H9 (cell line): Measurements from ENCODE around the gene PRKCB. TPM values are rescaled to one million over a fixed set of nuclear protein-coding genes. Genes with fewer than 3 reads are reported as not detected.

Experiments
- DNase-seq: peaks from one replicate; pipeline ENCODE4 v3.0.0-alpha.2; 2017
- H2AFZ ChIP-seq: one replicate; pipeline ENCODE4 v1.6.1; 2013; ENCODE audit warnings: mild to moderate bottlenecking, low read length, control low read depth, moderate library complexity
- H2AK5ac ChIP-seq: 2 replicates; pipeline ENCODE4 v1.6.1; 2013; ENCODE audit warnings: low read length, control low read depth, mixed read lengths; ENCODE audit not compliant: insufficient read length
- H2BK120ac ChIP-seq: one replicate; pipeline ENCODE4 v1.6.1; 2013; ENCODE audit warnings: low read depth, mild to moderate bottlenecking, low read length, control low read depth, inconsistent platforms; ENCODE audit not compliant: poor library complexity, severe bottlenecking
- H2BK12ac ChIP-seq: 2 replicates; pipeline ENCODE4 v1.6.1; 2013; ENCODE audit warnings: low read length, control low read depth, mixed read lengths, low read depth; ENCODE audit not compliant: insufficient read length
- H2BK15ac ChIP-seq: 2 replicates; pipeline ENCODE4 v1.6.1; 2013; ENCODE audit warnings: low read depth, low read length, control low read depth
- H2BK20ac ChIP-seq: one replicate; pipeline ENCODE4 v1.6.1; 2013; ENCODE audit warnings: low read depth, mild to moderate bottlenecking, low read length, control low read depth, inconsistent platforms; ENCODE audit not compliant: poor library complexity, severe bottlenecking
- H2BK5ac ChIP-seq: 2 replicates; pipeline ENCODE4 v1.6.1; 2013; ENCODE audit warnings: low read length, control low read depth, mixed read lengths; ENCODE audit not compliant: insufficient read length
- H3K14ac ChIP-seq: 2 replicates; pipeline ENCODE4 v1.6.1; 2013; ENCODE audit warnings: low read length, control low read depth; ENCODE audit not compliant: insufficient read depth
- H3K18ac ChIP-seq: 2 replicates; pipeline ENCODE4 v1.6.1; 2013; ENCODE audit warnings: low read depth, mild to moderate bottlenecking, mixed read lengths, low read length, control low read depth; ENCODE audit not compliant: insufficient read length
- H3K23ac ChIP-seq: 2 replicates; pipeline ENCODE4 v1.6.1; 2013; ENCODE audit warnings: low read length, control low read depth, mixed read lengths, low read depth; ENCODE audit not compliant: insufficient read length
- H3K23me2 ChIP-seq: 2 replicates; pipeline ENCODE4 v1.6.1; 2013; ENCODE audit warnings: low read depth, mild to moderate bottlenecking, mixed read lengths, low read length, control low read depth; ENCODE audit not compliant: insufficient read length, poor library complexity, severe bottlenecking
- H3K27ac ChIP-seq: 2 replicates; pipeline ENCODE4 v1.5.1; 2013; ENCODE audit warnings: low read length, control low read depth, mixed read lengths, low read depth; ENCODE audit not compliant: insufficient read length
- H3K27me3 ChIP-seq: 2 replicates; pipeline ENCODE4 v1.6.1; 2013; ENCODE audit warnings: low read length, control low read depth, inconsistent platforms; ENCODE audit not compliant: insufficient read depth
- H3K4ac ChIP-seq: 2 replicates; pipeline ENCODE4 v1.6.1; 2013; ENCODE audit warnings: low read depth, mild to moderate bottlenecking, control low read depth, inconsistent platforms, low read length, moderate library complexity
- H3K4me1 ChIP-seq: 2 replicates; pipeline ENCODE4 v1.6.1; 2013; ENCODE audit warnings: low read length, control low read depth, inconsistent platforms; ENCODE audit not compliant: insufficient read depth
- H3K4me2 ChIP-seq: 2 replicates; pipeline ENCODE4 v1.6.1; 2013; ENCODE audit warnings: low read length, control low read depth, mixed read lengths; ENCODE audit not compliant: insufficient read length, insufficient read depth
- H3K56ac ChIP-seq: 2 replicates; pipeline ENCODE4 v1.6.1; 2013; ENCODE audit warnings: low read depth, mild to moderate bottlenecking, mixed read lengths, low read length, control low read depth; ENCODE audit not compliant: insufficient read length
- H3K79me1 ChIP-seq: 2 replicates; pipeline ENCODE4 v1.6.1; 2013; ENCODE audit warnings: low read depth, mild to moderate bottlenecking, moderate library complexity, low read length, control low read depth, inconsistent platforms; ENCODE audit not compliant: insufficient read depth, poor library complexity, severe bottlenecking
- H3K79me2 ChIP-seq: 2 replicates; pipeline ENCODE4 v1.6.1; 2013; ENCODE audit warnings: low read length, control low read depth, inconsistent platforms; ENCODE audit not compliant: insufficient read depth
- H3K9ac ChIP-seq: 2 replicates; pipeline ENCODE4 v1.6.1; 2013; ENCODE audit warnings: low read length, control low read depth, mixed read lengths; ENCODE audit not compliant: insufficient read length; ENCODE audit errors: extremely low read depth
- H3K9me3 ChIP-seq: one replicate; pipeline ENCODE4 v1.6.1; 2013; ENCODE audit warnings: low read depth, low read length, inconsistent platforms; ENCODE audit not compliant: control insufficient read depth
- H3T11ph ChIP-seq: one replicate; pipeline ENCODE4 v1.6.1; 2013; ENCODE audit warnings: mild to moderate bottlenecking, low read length, control low read depth, inconsistent platforms
- H4K20me1 ChIP-seq: one replicate; pipeline ENCODE4 v1.6.1; 2013; ENCODE audit not compliant: control insufficient read depth, insufficient read length, insufficient read depth
- H4K5ac ChIP-seq: 2 replicates; pipeline ENCODE4 v1.6.1; 2013; ENCODE audit warnings: low read depth, mild to moderate bottlenecking, mixed read lengths, low read length, control low read depth; ENCODE audit not compliant: insufficient read length
- H4K8ac ChIP-seq: replicated peaks from 2 replicates; pipeline ENCODE4 v1.6.1; 2013; ENCODE audit warnings: low read length, control low read depth, mixed read lengths, low read depth; ENCODE audit not compliant: insufficient read length
- H4K91ac ChIP-seq: 2 replicates; pipeline ENCODE4 v1.6.1; 2013; ENCODE audit warnings: low read depth, mild to moderate bottlenecking, moderate library complexity, mixed read lengths, low read length, control low read depth; ENCODE audit not compliant: insufficient read length
- H3K27ac Mint-ChIP-seq, 3 experiments: 2 replicates in 2 of 3; 3 replicates in 1 of 3; pipeline ENCODE4 v1.8.0; 2020 to 2021; ENCODE audit warnings: mixed read lengths in 3 of 3, mild to moderate bottlenecking in 1 of 3, moderate library complexity in 1 of 3
- H3K27me3 Mint-ChIP-seq: 2 replicates; pipeline ENCODE4 v1.8.0; 2021; ENCODE audit warnings: low read depth, mild to moderate bottlenecking, moderate library complexity, mixed read lengths
- H3K36me3 Mint-ChIP-seq, 3 experiments: 2 replicates in 2 of 3; 3 replicates in 1 of 3; pipeline ENCODE4 v1.8.0; 2020 to 2021; ENCODE audit warnings: low read depth in 3 of 3, mixed read lengths in 3 of 3; ENCODE audit not compliant: insufficient read depth in 1 of 3
- H3K4me1 Mint-ChIP-seq, 2 experiments: 2 replicates each; pipeline ENCODE4 v1.8.0; 2020; ENCODE audit warnings: mixed read lengths in 2 of 2
- H3K4me3 Mint-ChIP-seq, 2 experiments: 2 replicates in 1 of 2; 3 replicates in 1 of 2; pipeline ENCODE4 v1.8.0; 2020 to 2021; ENCODE audit warnings: mild to moderate bottlenecking in 2 of 2, mixed read lengths in 2 of 2, moderate library complexity in 1 of 2
- H3K9me3 Mint-ChIP-seq, 2 experiments: 2 replicates in 1 of 2; 3 replicates in 1 of 2; pipeline ENCODE4 v1.8.0; 2020; ENCODE audit warnings: mild to moderate bottlenecking in 2 of 2, mixed read lengths in 2 of 2, moderate library complexity in 1 of 2
- CTCF ChIP-seq: fragments of 200-600 bp; sonication (generic); conservative IDR thresholded peaks from 3 replicates; pipeline ENCODE4 v1.8.0; 2021; ENCODE audit warnings: antibody characterized with exemption, mild to moderate bottlenecking
- WGBS: extraction: QIAGEN DNeasy Blood & Tissue Kit; methylation state at CpG from one replicate; pipeline ENCODE4 v1.1.7; 2013; ENCODE audit warnings: missing lambda C conversion rate, low lambda C conversion rate, mixed read lengths; ENCODE audit not compliant: insufficient read length; ENCODE audit errors: extremely low coverage; 5-methylcytosine and 5-hydroxymethylcytosine counted together
- total RNA-seq: library from RNA; stranded (reverse); gene quantifications from 2 replicates; pipeline ENCODE4 v1.2.1, GENCODE V29; 2021

Gene PRKCB
- total RNA-seq, 1 experiment from 2014 or later, result 7.0 TPM

DNA sequence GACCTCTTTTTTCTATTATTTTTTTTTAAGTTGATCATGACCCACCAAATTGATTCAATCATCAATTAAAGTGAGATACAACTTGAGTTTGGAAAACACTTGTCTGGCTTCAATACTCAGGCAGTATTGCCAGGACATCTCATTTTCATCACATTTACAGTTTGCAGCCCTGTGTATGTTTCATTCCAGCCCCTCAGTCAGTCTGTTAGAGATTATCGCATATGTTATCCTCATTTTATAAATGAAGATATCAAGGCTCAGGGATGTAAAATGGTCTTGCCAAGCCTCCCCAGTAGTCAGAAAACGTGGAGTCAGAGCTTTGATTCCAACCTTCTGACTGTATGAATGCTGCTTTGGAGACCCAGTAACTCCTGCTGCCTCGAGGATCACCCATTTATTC lies 333.1 kb downstream of the PRKCB start:
- Histone ChIP-seq H3K14ac (no peak overlapping the region), H3K4me1 (peaks cover 7% of the 10 kb centered on the region; the same call in 1 of the 2 replicates), H3K23me2 (no peaks in the 10 kb centered on the region), H2BK120ac (no peak overlapping the region), H3K56ac (no peak overlapping the region), H2BK12ac (no peak overlapping the region), H2BK15ac (no peak overlapping the region), H3K27me3 (no peaks in the 10 kb centered on the region), H3K79me1 (no peaks in the 10 kb centered on the region), H3K79me2 (no peaks in the 10 kb centered on the region), H4K20me1 (no peaks in the 10 kb centered on the region), H3K4ac (no peak overlapping the region), H3K9ac (no peak overlapping the region), H3K18ac (no peak overlapping the region), H3K27ac (no peak overlapping the region), H4K8ac (no peak overlapping the region), H3T11ph (no peak overlapping the region), H3K4me2 (no peak overlapping the region), H4K91ac (no peak overlapping the region), H3K23ac (no peak overlapping the region), H2AFZ (no peak overlapping the region), H2AK5ac (no peak overlapping the region), H2BK20ac (no peak overlapping the region), H3K9me3 (no peaks in the 10 kb centered on the region), H4K5ac (no peak overlapping the region), H2BK5ac (no peak overlapping the region)
- DNase-seq, result no peak
- no peak overlapping the region for H3K27ac Mint-ChIP-seq
- H3K4me1 Mint-ChIP-seq, result peaks cover 12 to 13% of the 10 kb centered on the region in 2 experiments
- no peaks in the 10 kb centered on the region; the same call in 1 of the 2 replicates for H3K27me3 Mint-ChIP-seq
- TF ChIP-seq CTCF, result no peak
- peaks cover 0 to 2% (median 0%) of the 10 kb centered on the region in 3 experiments; a peak in 1 of 7 replicates for H3K36me3 Mint-ChIP-seq
- no peak overlapping the region for H3K4me3 Mint-ChIP-seq
- no peaks in the 10 kb centered on the region for H3K9me3 Mint-ChIP-seq
- WGBS, result no CpG with 5 or more reads among the region's 3 CpGs
